KMS-11 (cell line): ENCODE results near the gene BMP8A.

Experiments used
- H2AFZ ChIP-seq: fragments of 200-600 bp; sonication (generic); 2 replicates; pipeline ENCODE4 v1.6.1; 2016; ENCODE audit warnings: antibody characterized with exemption, mixed run types, low read depth
- H3K27ac ChIP-seq: fragments of 200-600 bp; sonication (generic); 2 replicates; pipeline ENCODE4 v1.6.1; 2016; ENCODE audit warnings: mild to moderate bottlenecking, mixed run types
- H3K27me3 ChIP-seq: fragments of 200-600 bp; sonication (generic); 2 replicates; pipeline ENCODE4 v1.6.1; 2017; ENCODE audit warnings: mild to moderate bottlenecking, low read depth, mixed run types, moderate library complexity; ENCODE audit not compliant: insufficient read depth
- H3K36me3 ChIP-seq: fragments of 200-600 bp; sonication (generic); 2 replicates; pipeline ENCODE4 v1.6.1; 2017; ENCODE audit warnings: mild to moderate bottlenecking, mixed run types; ENCODE audit not compliant: insufficient read depth
- H3K4me1 ChIP-seq: fragments of 200-600 bp; sonication (generic); 2 replicates; pipeline ENCODE4 v1.6.1; 2016; ENCODE audit warnings: mild to moderate bottlenecking, low read depth, mixed run types; ENCODE audit not compliant: poor library complexity, severe bottlenecking
- H3K4me2 ChIP-seq: fragments of 200-600 bp; sonication (generic); 2 replicates; pipeline ENCODE4 v1.7.0; 2016; ENCODE audit warnings: mild to moderate bottlenecking, mixed run types
- H3K4me3 ChIP-seq: fragments of 200-600 bp; sonication (generic); IDR thresholded peaks from 2 replicates; pipeline ENCODE4 v1.6.1; 2017; ENCODE audit warnings: low read depth, low read length, mixed read lengths; ENCODE audit not compliant: insufficient read depth
- H3K79me2 ChIP-seq: fragments of 200-600 bp; sonication (generic); 2 replicates; pipeline ENCODE4 v1.6.1; 2016; ENCODE audit warnings: low read depth, mixed run types; ENCODE audit not compliant: insufficient read depth
- H3K9ac ChIP-seq: fragments of 200-600 bp; sonication (generic); 2 replicates; pipeline ENCODE4 v1.6.1; 2016; ENCODE audit warnings: mild to moderate bottlenecking, mixed run types
- H4K20me1 ChIP-seq: fragments of 200-600 bp; sonication (generic); 2 replicates; pipeline ENCODE4 v1.6.1; 2016; ENCODE audit warnings: mild to moderate bottlenecking, mixed run types; ENCODE audit not compliant: insufficient read depth
- TF ChIP-seq, protein P1 (sequence below): fragments of 200-600 bp; sonication (generic); conservative IDR thresholded peaks from 2 replicates; pipeline ENCODE4 v1.6.1; 2017; ENCODE audit warnings: low read depth, mild to moderate bottlenecking, antibody characterized with exemption, low read length, moderate library complexity, mixed read lengths

BMP8A gene

DNA sequence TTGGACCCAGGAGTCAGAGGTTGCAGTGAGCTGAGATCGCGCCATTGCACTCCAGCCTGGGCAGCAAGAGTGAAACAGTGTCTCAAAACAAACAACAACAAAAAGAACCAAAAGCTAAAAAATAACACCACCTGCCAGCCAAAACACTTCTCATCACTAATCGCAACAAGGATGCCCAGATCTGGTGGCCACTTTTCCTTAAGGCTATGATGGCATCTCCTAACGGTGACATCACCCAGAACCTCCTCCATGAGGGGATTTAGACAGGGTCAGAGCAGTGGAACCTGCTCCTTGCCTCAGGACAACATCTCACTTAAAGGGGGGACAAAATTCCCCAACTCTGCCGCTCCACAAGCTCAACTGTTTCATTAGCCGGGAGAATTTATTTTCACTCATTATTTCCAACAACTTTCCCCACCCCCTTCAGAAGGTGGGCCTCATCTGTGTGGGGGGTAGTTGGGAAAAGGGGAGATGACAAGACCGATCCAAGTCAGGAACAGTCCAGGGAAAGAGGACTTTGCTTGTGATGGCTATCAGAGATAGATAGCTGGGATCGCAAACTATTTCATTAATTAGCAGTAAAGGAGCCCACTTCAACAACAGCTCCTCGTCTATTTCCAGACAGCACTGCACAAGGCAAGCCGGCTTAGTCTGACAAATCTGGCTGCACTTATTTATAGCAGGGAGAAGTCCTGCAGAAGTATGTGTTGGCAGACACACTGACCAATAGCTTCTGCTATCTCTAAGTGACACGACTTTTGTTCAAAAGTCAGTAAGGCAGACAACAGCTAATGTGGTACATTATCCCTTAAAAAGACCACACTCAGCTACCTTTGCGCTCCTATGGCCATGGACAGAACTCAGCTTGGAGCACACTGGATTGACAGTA is 82.5 kb downstream of the BMP8A start:
- peak overlapping the region; percentile 94; the same call in 1 of the 2 replicates for H3K9ac ChIP-seq
- peaks cover 29% of the 10 kb centered on the region for H3K36me3 ChIP-seq
- TF ChIP-seq, protein P1, sequence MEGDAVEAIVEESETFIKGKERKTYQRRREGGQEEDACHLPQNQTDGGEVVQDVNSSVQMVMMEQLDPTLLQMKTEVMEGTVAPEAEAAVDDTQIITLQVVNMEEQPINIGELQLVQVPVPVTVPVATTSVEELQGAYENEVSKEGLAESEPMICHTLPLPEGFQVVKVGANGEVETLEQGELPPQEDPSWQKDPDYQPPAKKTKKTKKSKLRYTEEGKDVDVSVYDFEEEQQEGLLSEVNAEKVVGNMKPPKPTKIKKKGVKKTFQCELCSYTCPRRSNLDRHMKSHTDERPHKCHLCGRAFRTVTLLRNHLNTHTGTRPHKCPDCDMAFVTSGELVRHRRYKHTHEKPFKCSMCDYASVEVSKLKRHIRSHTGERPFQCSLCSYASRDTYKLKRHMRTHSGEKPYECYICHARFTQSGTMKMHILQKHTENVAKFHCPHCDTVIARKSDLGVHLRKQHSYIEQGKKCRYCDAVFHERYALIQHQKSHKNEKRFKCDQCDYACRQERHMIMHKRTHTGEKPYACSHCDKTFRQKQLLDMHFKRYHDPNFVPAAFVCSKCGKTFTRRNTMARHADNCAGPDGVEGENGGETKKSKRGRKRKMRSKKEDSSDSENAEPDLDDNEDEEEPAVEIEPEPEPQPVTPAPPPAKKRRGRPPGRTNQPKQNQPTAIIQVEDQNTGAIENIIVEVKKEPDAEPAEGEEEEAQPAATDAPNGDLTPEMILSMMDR, result no peak
- peak overlapping the region; percentile 100 for H3K4me2 ChIP-seq
- peaks cover 74% of the 10 kb centered on the region for H3K79me2 ChIP-seq
- H2AFZ ChIP-seq, result no peak overlapping the region
- H4K20me1 ChIP-seq, result peaks cover 39% of the 10 kb centered on the region
- peak overlapping the region; percentile 25 for H3K4me3 ChIP-seq
- no peaks in the 10 kb centered on the region for H3K27me3 ChIP-seq
- H3K4me1 ChIP-seq, result peaks cover 55% of the 10 kb centered on the region
- H3K27ac ChIP-seq, result no peak overlapping the region

DNA sequence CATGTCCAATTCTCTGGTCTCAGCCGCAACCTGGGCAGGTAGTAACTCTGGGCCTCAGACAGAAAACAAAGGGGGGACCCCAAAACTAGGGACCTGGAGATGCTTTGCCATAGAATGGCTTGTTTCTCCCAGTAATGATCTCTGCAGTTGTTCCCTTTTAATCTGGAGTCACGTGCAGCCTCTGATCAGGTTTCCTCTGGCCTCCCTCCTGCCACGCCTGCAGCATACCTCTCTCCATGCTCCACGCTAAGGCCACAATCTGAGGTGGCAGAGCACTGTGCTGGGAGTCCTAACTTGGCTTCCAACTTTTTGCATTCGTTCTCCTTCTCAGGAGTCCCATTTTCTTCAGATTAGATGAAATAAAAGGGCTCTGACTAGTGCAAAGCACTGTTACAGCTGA is 83.2 kb downstream of the BMP8A start:
- Histone ChIP-seq H3K79me2 (peaks cover 68% of the 10 kb centered on the region), H3K27ac (peak overlapping the region; percentile 64; the same call in 1 of the 2 replicates), H3K27me3 (no peaks in the 10 kb centered on the region), H2AFZ (no peak overlapping the region), H3K4me1 (peaks cover 49% of the 10 kb centered on the region), H3K9ac (peak overlapping the region; percentile 94), H3K36me3 (peaks cover 25% of the 10 kb centered on the region), H4K20me1 (peaks cover 39% of the 10 kb centered on the region), H3K4me2 (peak overlapping the region; percentile 100), H3K4me3 (no peak overlapping the region)
- TF ChIP-seq, protein P1, result no peak
